Endothelial cell (in vitro differentiated cells): ENCODE data around the gene AGAP6. TPM values are rescaled to one million over a fixed set of nuclear protein-coding genes. Genes with fewer than 3 reads are reported as not detected.
A peak's percentile ranks its signal among the peaks of the same experiment; 100 is the strongest.
"Not testable (repeated sequence)": the region's sequence is repeated elsewhere in the genome, so short reads cannot be mapped to it uniquely, and the experiment has no call there.

Source experiments
- DNase-seq: peaks from one replicate; pipeline ENCODE4 v3.0.0; 2021; ENCODE audit warnings: low spot score
- H3K27ac Mint-ChIP-seq: one replicate; pipeline ENCODE4 v1.8.0; 2021; ENCODE audit warnings: mixed read lengths, inconsistent platforms; ENCODE audit not compliant: unreplicated experiment
- H3K27me3 Mint-ChIP-seq: one replicate; pipeline ENCODE4 v1.8.0; 2021; ENCODE audit warnings: mild to moderate bottlenecking, moderate library complexity, mixed read lengths, inconsistent platforms; ENCODE audit not compliant: unreplicated experiment
- H3K36me3 Mint-ChIP-seq: one replicate; pipeline ENCODE4 v1.8.0; 2021; ENCODE audit warnings: mild to moderate bottlenecking, low read depth, mixed read lengths, inconsistent platforms; ENCODE audit not compliant: unreplicated experiment
- H3K4me1 Mint-ChIP-seq: one replicate; pipeline ENCODE4 v1.8.0; 2021; ENCODE audit warnings: mild to moderate bottlenecking, mixed read lengths, inconsistent platforms; ENCODE audit not compliant: unreplicated experiment
- H3K4me3 Mint-ChIP-seq: one replicate; pipeline ENCODE4 v1.8.0; 2021; ENCODE audit warnings: mild to moderate bottlenecking, mixed read lengths, inconsistent platforms; ENCODE audit not compliant: unreplicated experiment
- H3K9me3 Mint-ChIP-seq: one replicate; pipeline ENCODE4 v1.8.0; 2021; ENCODE audit warnings: mixed read lengths, inconsistent platforms; ENCODE audit not compliant: unreplicated experiment
- long read RNA-seq: library from polyadenylated mRNA; unstranded; transcript quantifications from one replicate; pipeline ENCODE4 v2.0.0, GENCODE V29; 2020; ENCODE audit not compliant: unreplicated experiment
- total RNA-seq: library from RNA; stranded (reverse); fragmentation: NEBNext Ultra II Directional; extraction: Animal tissue kit (Norgen Biotek cat#: 25700); gene quantifications from one replicate; pipeline ENCODE4 v1.2.1, GENCODE V29; 2021; ENCODE audit not compliant: unreplicated experiment

Gene AGAP6
- 17.2 TPM for total RNA-seq
- long read RNA-seq, partial matches to known transcripts: 0 of 4 reads
- long read RNA-seq, other reads (novel, unspliced or antisense): 4 of 4 reads

DNA sequence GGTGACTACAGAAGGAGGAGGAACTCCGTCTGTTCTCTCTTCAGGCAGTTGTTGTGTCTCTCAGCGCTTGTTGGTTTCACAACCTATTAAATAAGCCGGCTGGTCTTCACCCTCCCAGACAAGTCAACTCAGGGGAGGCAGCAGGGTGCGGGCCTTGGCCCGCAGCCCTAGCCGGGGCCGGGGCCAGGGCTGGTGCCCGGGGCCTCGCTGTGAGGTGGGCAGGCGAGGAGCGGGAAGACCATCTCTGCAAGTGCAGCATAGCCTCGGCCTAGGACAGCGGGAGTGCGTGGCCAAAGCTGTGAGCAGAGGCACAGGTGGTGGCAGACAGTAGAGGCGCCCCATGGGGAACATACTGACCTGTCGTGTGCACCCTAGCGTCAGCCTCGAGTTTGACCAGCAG lies at the start of gene AGAP6:
AGAP6 (plus strand) TSS at position 31 of the 400 bp plus-strand sequence; CDS start at position 341, 310 bp downstream.
- H3K36me3 Mint-ChIP-seq, H3K27ac Mint-ChIP-seq, H3K4me1 Mint-ChIP-seq, DNase-seq, H3K4me3 Mint-ChIP-seq, H3K27me3 Mint-ChIP-seq, H3K9me3 Mint-ChIP-seq: not testable (repeated sequence)

- H3K9me3 Mint-ChIP-seq, H3K36me3 Mint-ChIP-seq: not testable (repeated sequence)
- Mint-ChIP-seq H3K4me1 (peaks cover 10% of the 10 kb centered on the region), H3K4me3 (peak within 1 kb of the TSS; percentile 99), H3K27me3 (peaks cover 16% of the 10 kb centered on the region), H3K27ac (peak within 1 kb of the TSS; percentile 98)
- DNase-seq: peak; percentile 81
Measured at GRCh38 chr10:49941447-49942338, 46.5 kb upstream of the AGAP6 start, which contains the start of the genes PARG and TIMM23B. Gene PARG (minus strand): TSS chr10:49942027. CDS start chr10:49941725, 302 bp downstream. Gene TIMM23B (plus strand): TSS chr10:49942053. CDS start chr10:49942195, 142 bp downstream.

- H3K9me3 Mint-ChIP-seq: not testable (repeated sequence)
Measured at GRCh38 chr10:49942339-49942705, 45.9 kb upstream of the AGAP6 start.

DNA sequence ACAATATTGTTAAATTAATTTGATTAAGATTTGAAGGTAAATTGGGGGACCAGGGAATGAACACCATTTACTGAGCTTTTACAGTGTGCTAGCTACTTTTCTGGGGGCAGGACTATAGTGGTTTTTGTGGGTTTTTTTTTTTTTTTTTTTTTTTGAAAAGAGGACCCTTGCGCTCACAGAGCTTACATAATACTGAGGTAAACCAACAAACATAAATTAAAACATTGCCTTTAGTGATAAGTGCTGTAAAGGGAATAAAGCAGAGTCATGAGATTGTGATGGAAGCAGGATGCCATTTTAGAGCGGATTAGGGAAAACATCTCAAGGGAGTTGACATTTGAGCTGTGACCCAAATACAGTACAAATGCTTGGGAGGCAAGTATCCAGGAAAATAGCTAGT lies 44.6 kb upstream of the AGAP6 start:
- not testable (repeated sequence) for H3K4me3 Mint-ChIP-seq, DNase-seq, H3K9me3 Mint-ChIP-seq, H3K36me3 Mint-ChIP-seq
- Mint-ChIP-seq H3K27me3 (peaks cover 16% of the 10 kb centered on the region), H3K4me1 (peaks cover 10% of the 10 kb centered on the region), H3K27ac (peak overlapping the region; percentile 7)

More at GRCh38 chr10:49942339-49942705, 45.9 kb upstream of the AGAP6 start:
- H3K27me3 Mint-ChIP-seq: peaks cover 16% of the 10 kb centered on the region
- H3K4me1 Mint-ChIP-seq: peaks cover 10% of the 10 kb centered on the region
- not testable (repeated sequence) for H3K36me3 Mint-ChIP-seq, DNase-seq
- peak overlapping the region; percentile 99 for H3K4me3 Mint-ChIP-seq
- H3K27ac Mint-ChIP-seq: peak overlapping the region; percentile 98

DNA sequence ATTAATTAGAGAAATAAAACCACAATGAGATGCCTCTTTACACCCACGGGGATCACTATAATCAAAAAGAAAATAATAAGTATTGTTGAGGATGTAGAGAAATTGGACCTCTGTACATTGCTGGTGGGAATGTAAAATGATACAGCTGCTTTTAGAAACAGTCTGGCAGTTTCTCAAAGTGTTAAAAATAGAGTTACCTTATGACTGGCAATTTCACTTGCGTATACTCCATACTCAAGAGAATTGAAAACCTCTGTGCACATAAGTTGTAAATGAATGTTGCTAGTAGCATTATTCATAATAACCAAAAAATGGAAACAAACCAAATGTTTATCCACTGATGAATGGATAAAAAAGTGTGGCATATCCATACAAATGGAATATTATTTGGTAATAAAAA lies 40.1 kb upstream of the AGAP6 start:
- not testable (repeated sequence) for H3K27me3 Mint-ChIP-seq, H3K36me3 Mint-ChIP-seq

DNA sequence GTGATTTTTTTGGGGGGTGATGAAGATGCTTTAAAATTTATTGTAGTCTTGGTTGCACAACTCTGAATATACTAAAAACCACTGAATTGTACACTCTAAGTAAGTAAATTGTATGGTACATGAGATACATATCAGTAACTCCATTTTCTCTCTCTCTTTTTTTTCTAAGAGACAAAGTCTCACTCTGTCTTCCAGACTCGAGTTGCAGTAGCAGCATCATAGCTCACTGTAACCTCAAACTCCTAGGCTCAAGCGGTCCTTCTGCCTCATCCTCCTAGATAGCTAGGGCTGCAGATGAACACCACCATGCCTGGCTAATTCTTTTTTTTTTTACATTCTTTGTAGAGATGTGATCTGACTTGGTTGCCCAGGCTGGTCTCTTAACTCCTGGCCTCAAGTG lies 39.5 kb upstream of the AGAP6 start:
- H3K27ac Mint-ChIP-seq, H3K9me3 Mint-ChIP-seq, H3K4me1 Mint-ChIP-seq, H3K4me3 Mint-ChIP-seq, DNase-seq, H3K27me3 Mint-ChIP-seq, H3K36me3 Mint-ChIP-seq: not testable (repeated sequence)

More for the DNA sequence above, 40.1 kb upstream of the AGAP6 start:
- H3K27ac Mint-ChIP-seq, H3K4me1 Mint-ChIP-seq, DNase-seq, H3K9me3 Mint-ChIP-seq, H3K4me3 Mint-ChIP-seq: not testable (repeated sequence)

- not testable (repeated sequence) for H3K27me3 Mint-ChIP-seq
Measured at GRCh38 chr10:49952006-49952405, 36.2 kb upstream of the AGAP6 start.

DNA sequence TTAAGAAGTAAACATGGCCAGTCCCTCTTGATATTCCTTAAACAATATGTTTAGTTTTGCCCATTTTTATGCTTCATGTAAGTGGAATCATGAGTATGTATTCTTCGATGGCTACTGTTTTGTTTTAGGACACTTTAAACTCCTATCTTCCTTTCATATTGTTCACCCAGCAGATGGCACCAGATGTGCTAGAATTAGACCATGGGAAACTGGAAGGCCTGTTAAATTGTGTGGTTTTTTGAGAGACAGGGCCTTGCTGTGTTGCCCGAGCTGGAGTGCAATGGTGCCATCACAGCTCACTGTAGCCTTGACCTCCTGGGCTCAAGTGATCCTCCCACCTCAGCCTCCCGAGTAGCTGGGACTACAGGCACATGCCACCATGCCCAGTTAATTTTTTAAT lies 35.1 kb upstream of the AGAP6 start:
- not testable (repeated sequence) for H3K36me3 Mint-ChIP-seq, H3K27me3 Mint-ChIP-seq, H3K4me1 Mint-ChIP-seq, H3K9me3 Mint-ChIP-seq, H3K27ac Mint-ChIP-seq, DNase-seq, H3K4me3 Mint-ChIP-seq

More at GRCh38 chr10:49952006-49952405, 36.2 kb upstream of the AGAP6 start:
- DNase-seq, H3K36me3 Mint-ChIP-seq, H3K27ac Mint-ChIP-seq, H3K4me1 Mint-ChIP-seq, H3K9me3 Mint-ChIP-seq, H3K4me3 Mint-ChIP-seq: not testable (repeated sequence)

GRCh38 chr10:49970331-49970857 lies 17.8 kb upstream of the AGAP6 start:
- not testable (repeated sequence) for H3K4me1 Mint-ChIP-seq, H3K9me3 Mint-ChIP-seq, H3K36me3 Mint-ChIP-seq, H3K4me3 Mint-ChIP-seq, H3K27ac Mint-ChIP-seq, DNase-seq, H3K27me3 Mint-ChIP-seq

- H3K4me1 Mint-ChIP-seq, H3K27ac Mint-ChIP-seq, DNase-seq, H3K9me3 Mint-ChIP-seq, H3K36me3 Mint-ChIP-seq, H3K4me3 Mint-ChIP-seq, H3K27me3 Mint-ChIP-seq: not testable (repeated sequence)
Measured at GRCh38 chr10:49971466-49971865, 16.7 kb upstream of the AGAP6 start.

DNA sequence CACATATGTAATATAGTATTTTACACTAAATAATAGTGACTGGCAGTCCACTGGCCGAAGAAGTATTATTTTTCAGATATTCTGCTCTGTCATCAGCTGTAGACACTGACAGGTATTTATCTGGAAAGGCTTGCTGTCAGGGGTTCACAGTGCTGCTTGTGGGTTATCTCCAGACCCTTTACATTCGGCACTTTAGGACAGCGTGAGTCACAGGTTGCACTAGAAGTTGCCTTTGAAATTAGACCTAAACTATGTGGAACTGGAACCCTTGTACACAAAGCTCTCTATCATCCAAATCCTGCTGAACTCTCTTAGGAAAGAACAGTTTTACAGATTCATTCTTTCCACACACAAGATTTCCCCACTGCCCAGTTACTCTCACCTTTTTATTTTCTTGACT lies 16.1 kb upstream of the AGAP6 start:
- H3K4me1 Mint-ChIP-seq, H3K27ac Mint-ChIP-seq, DNase-seq, H3K36me3 Mint-ChIP-seq, H3K4me3 Mint-ChIP-seq, H3K9me3 Mint-ChIP-seq, H3K27me3 Mint-ChIP-seq: not testable (repeated sequence)

- DNase-seq, H3K9me3 Mint-ChIP-seq, H3K4me1 Mint-ChIP-seq, H3K27ac Mint-ChIP-seq, H3K4me3 Mint-ChIP-seq, H3K27me3 Mint-ChIP-seq, H3K36me3 Mint-ChIP-seq: not testable (repeated sequence)
Measured at GRCh38 chr10:49977756-49978155, 10.4 kb upstream of the AGAP6 start.
